Activated CD4-positive, alpha-beta memory T cell treated with anti-CD3 and anti-CD28 coated beads, Interleukin-2, amount 10 ng/mL, durations not matched to agents 7 days and 5 days (primary cell): Measurements from ENCODE around the gene RGS7. TPM values are rescaled to one million over a fixed set of nuclear protein-coding genes. Genes with fewer than 3 reads are reported as not detected.

Experiments used
- CTCF ChIA-PET: fragments of 350-600 bp; sonication (Branson Sonifier 250); formaldehyde crosslinking; loops from one replicate; lab custom pipeline; 2021; ENCODE audit warnings: antibody characterized with exemption, inconsistent platforms; lab: Charles Lee
- POLR2A ChIA-PET: fragments of 350-600 bp; sonication (Branson Sonifier 250); formaldehyde crosslinking; loops from one replicate; lab custom pipeline; 2021; ENCODE audit warnings: antibody characterized with exemption; lab: Charles Lee
- DNase-seq: peaks from one replicate; pipeline ENCODE4 v3.0.0-alpha.2; 2020
- H3K27ac Mint-ChIP-seq: one replicate; pipeline ENCODE4 v1.8.0; 2021; ENCODE audit warnings: mild to moderate bottlenecking, mixed read lengths
- H3K27me3 Mint-ChIP-seq: one replicate; pipeline ENCODE4 v1.8.0; 2021; ENCODE audit warnings: mixed read lengths
- H3K36me3 Mint-ChIP-seq: one replicate; pipeline ENCODE4 v1.8.0; 2021; ENCODE audit warnings: low read depth, mixed read lengths
- H3K4me1 Mint-ChIP-seq: one replicate; pipeline ENCODE4 v1.8.0; 2021; ENCODE audit warnings: mixed read lengths
- H3K4me3 Mint-ChIP-seq: one replicate; pipeline ENCODE4 v1.8.0; 2021; ENCODE audit warnings: mild to moderate bottlenecking, mixed read lengths
- H3K9me3 Mint-ChIP-seq: one replicate; pipeline ENCODE4 v1.8.0; 2021; ENCODE audit warnings: mixed read lengths
- total RNA-seq, 2 experiments: library from RNA; stranded (reverse); gene quantifications; one replicate each; pipeline ENCODE4 v1.2.3, GENCODE V29; 2021

RGS7 gene
- total RNA-seq, 2 experiments from 2014 or later = not detected

GRCh38 chr1:241286486-241286885 is 70.5 kb downstream of the RGS7 start:
- Mint-ChIP-seq H3K36me3 (no peaks in the 10 kb centered on the region), H3K27me3 (no peaks in the 10 kb centered on the region), H3K27ac (no peak overlapping the region), H3K4me1 (no peaks in the 10 kb centered on the region), H3K4me3 (no peak overlapping the region), H3K9me3 (peaks cover 26% of the 10 kb centered on the region)
- DNase-seq = no peak
- ChIA-PET POLR2A (no interaction called here), CTCF (no interaction called here)

- Mint-ChIP-seq H3K27ac (no peak overlapping the region), H3K27me3 (no peaks in the 10 kb centered on the region), H3K4me3 (no peak overlapping the region), H3K36me3 (no peaks in the 10 kb centered on the region), H3K4me1 (no peaks in the 10 kb centered on the region), H3K9me3 (peaks cover 23% of the 10 kb centered on the region)
- ChIA-PET CTCF (no interaction called here), POLR2A (no interaction called here)
- DNase-seq = no peak
Measured at GRCh38 chr1:241276391-241276790, 80.6 kb downstream of the RGS7 start.

- ChIA-PET CTCF (no interaction called here), POLR2A (no interaction called here)
- H3K4me1 Mint-ChIP-seq = no peaks in the 10 kb centered on the region
- no peak for DNase-seq
- no peak overlapping the region for H3K27ac Mint-ChIP-seq
- no peaks in the 10 kb centered on the region for H3K36me3 Mint-ChIP-seq
- H3K27me3 Mint-ChIP-seq = no peaks in the 10 kb centered on the region
- H3K4me3 Mint-ChIP-seq = no peak overlapping the region
- peaks cover 23% of the 10 kb centered on the region for H3K9me3 Mint-ChIP-seq
Measured at GRCh38 chr1:241275981-241276380, 81.0 kb downstream of the RGS7 start.

- no peaks in the 10 kb centered on the region for H3K27me3 Mint-ChIP-seq
- ChIA-PET POLR2A (no interaction called here), CTCF (no interaction called here)
- H3K4me1 Mint-ChIP-seq = no peaks in the 10 kb centered on the region
- no peaks in the 10 kb centered on the region for H3K36me3 Mint-ChIP-seq
- no peak for DNase-seq
- H3K4me3 Mint-ChIP-seq = no peak overlapping the region
- peaks cover 23% of the 10 kb centered on the region for H3K9me3 Mint-ChIP-seq
- no peak overlapping the region for H3K27ac Mint-ChIP-seq
Measured at GRCh38 chr1:241275226-241275625, 81.8 kb downstream of the RGS7 start.

GRCh38 chr1:241274693-241275092 is 82.3 kb downstream of the RGS7 start:
- no peak for DNase-seq
- no peaks in the 10 kb centered on the region for H3K36me3 Mint-ChIP-seq
- peaks cover 23% of the 10 kb centered on the region for H3K9me3 Mint-ChIP-seq
- no peak overlapping the region for H3K27ac Mint-ChIP-seq
- no peaks in the 10 kb centered on the region for H3K27me3 Mint-ChIP-seq
- H3K4me1 Mint-ChIP-seq = no peaks in the 10 kb centered on the region
- CTCF ChIA-PET = no interaction called here
- no peak overlapping the region for H3K4me3 Mint-ChIP-seq
- POLR2A ChIA-PET = no interaction called here

- ChIA-PET CTCF (no interaction called here), POLR2A (no interaction called here)
- peaks cover 20% of the 10 kb centered on the region for H3K9me3 Mint-ChIP-seq
- DNase-seq = no peak
- no peaks in the 10 kb centered on the region for H3K4me1 Mint-ChIP-seq
- no peak overlapping the region for H3K27ac Mint-ChIP-seq
- H3K36me3 Mint-ChIP-seq = no peaks in the 10 kb centered on the region
- no peaks in the 10 kb centered on the region for H3K27me3 Mint-ChIP-seq
- no peak overlapping the region for H3K4me3 Mint-ChIP-seq
Measured at GRCh38 chr1:241272828-241273227, 84.2 kb downstream of the RGS7 start.

GRCh38 chr1:241271427-241271826 is 85.6 kb downstream of the RGS7 start:
- Mint-ChIP-seq H3K4me1 (no peaks in the 10 kb centered on the region), H3K9me3 (peaks cover 18% of the 10 kb centered on the region), H3K27ac (no peak overlapping the region), H3K36me3 (no peaks in the 10 kb centered on the region), H3K4me3 (no peak overlapping the region), H3K27me3 (no peaks in the 10 kb centered on the region)
- POLR2A ChIA-PET = no interaction called here
- CTCF ChIA-PET = no interaction called here
- DNase-seq = no peak

GRCh38 chr1:241270016-241270415 is 87.0 kb downstream of the RGS7 start:
- ChIA-PET POLR2A (no interaction called here), CTCF (no interaction called here)
- H3K9me3 Mint-ChIP-seq = peaks cover 26% of the 10 kb centered on the region
- H3K4me1 Mint-ChIP-seq = no peaks in the 10 kb centered on the region
- H3K27me3 Mint-ChIP-seq = no peaks in the 10 kb centered on the region
- no peak for DNase-seq
- H3K36me3 Mint-ChIP-seq = no peaks in the 10 kb centered on the region
- H3K27ac Mint-ChIP-seq = no peak overlapping the region
- no peak overlapping the region for H3K4me3 Mint-ChIP-seq

- H3K27me3 Mint-ChIP-seq = no peaks in the 10 kb centered on the region
- no peak overlapping the region for H3K4me3 Mint-ChIP-seq
- no peak overlapping the region for H3K27ac Mint-ChIP-seq
- H3K9me3 Mint-ChIP-seq = peaks cover 29% of the 10 kb centered on the region
- POLR2A ChIA-PET = no interaction called here
- H3K36me3 Mint-ChIP-seq = no peaks in the 10 kb centered on the region
- no peaks in the 10 kb centered on the region for H3K4me1 Mint-ChIP-seq
- no peak for DNase-seq
- CTCF ChIA-PET = no interaction called here
Measured at GRCh38 chr1:241269116-241269515, 87.9 kb downstream of the RGS7 start.

GRCh38 chr1:241266121-241266520 is 90.9 kb downstream of the RGS7 start:
- ChIA-PET POLR2A (no interaction called here), CTCF (interaction anchor here (0.5 kb wide), 1 partner anchor 156 kb away, joined by 5 read pairs; no protein-coding TSS in a partner anchor)
- Mint-ChIP-seq H3K27ac (no peak overlapping the region), H3K36me3 (no peaks in the 10 kb centered on the region), H3K4me1 (no peaks in the 10 kb centered on the region), H3K4me3 (no peak overlapping the region), H3K27me3 (no peaks in the 10 kb centered on the region), H3K9me3 (peaks cover 21% of the 10 kb centered on the region)
- DNase-seq = no peak

- POLR2A ChIA-PET = no interaction called here
- H3K9me3 Mint-ChIP-seq = peaks cover 21% of the 10 kb centered on the region
- DNase-seq = no peak
- no peaks in the 10 kb centered on the region for H3K36me3 Mint-ChIP-seq
- H3K4me1 Mint-ChIP-seq = no peaks in the 10 kb centered on the region
- H3K27ac Mint-ChIP-seq = no peak overlapping the region
- CTCF ChIA-PET = interaction anchor here (0.5 kb wide), 1 partner anchor 157 kb away, joined by 5 read pairs; no protein-coding TSS in a partner anchor
- no peaks in the 10 kb centered on the region for H3K27me3 Mint-ChIP-seq
- H3K4me3 Mint-ChIP-seq = no peak overlapping the region
Measured at GRCh38 chr1:241265428-241265827, 91.6 kb downstream of the RGS7 start.

GRCh38 chr1:241263346-241263745 is 93.7 kb downstream of the RGS7 start:
- Mint-ChIP-seq H3K27ac (no peak overlapping the region), H3K9me3 (peaks cover 18% of the 10 kb centered on the region), H3K36me3 (no peaks in the 10 kb centered on the region), H3K4me3 (no peak overlapping the region), H3K4me1 (no peaks in the 10 kb centered on the region), H3K27me3 (no peaks in the 10 kb centered on the region)
- ChIA-PET POLR2A (no interaction called here), CTCF (no interaction called here)
- no peak for DNase-seq

- Mint-ChIP-seq H3K9me3 (peaks cover 11% of the 10 kb centered on the region), H3K36me3 (no peaks in the 10 kb centered on the region), H3K4me3 (no peak overlapping the region), H3K4me1 (no peaks in the 10 kb centered on the region), H3K27ac (no peak overlapping the region), H3K27me3 (no peaks in the 10 kb centered on the region)
- POLR2A ChIA-PET = no interaction called here
- DNase-seq = no peak
- CTCF ChIA-PET = no interaction called here
Measured at GRCh38 chr1:241253471-241253870, 103.5 kb downstream of the RGS7 start.

GRCh38 chr1:241250465-241250864 is 106.5 kb downstream of the RGS7 start:
- Mint-ChIP-seq H3K4me1 (no peaks in the 10 kb centered on the region), H3K27ac (no peak overlapping the region), H3K27me3 (no peaks in the 10 kb centered on the region), H3K9me3 (peaks cover 13% of the 10 kb centered on the region), H3K4me3 (no peak overlapping the region), H3K36me3 (no peaks in the 10 kb centered on the region)
- DNase-seq = no peak
- POLR2A ChIA-PET = no interaction called here
- CTCF ChIA-PET = no interaction called here
